ENCODE measurements around the gene MPI. TPM values are rescaled to one million over a fixed set of nuclear protein-coding genes. Genes with fewer than 3 reads are reported as not detected.

Gene MPI
- total RNA-seq, 1 experiment from 2014 or later = 30.8 TPM

DNA sequence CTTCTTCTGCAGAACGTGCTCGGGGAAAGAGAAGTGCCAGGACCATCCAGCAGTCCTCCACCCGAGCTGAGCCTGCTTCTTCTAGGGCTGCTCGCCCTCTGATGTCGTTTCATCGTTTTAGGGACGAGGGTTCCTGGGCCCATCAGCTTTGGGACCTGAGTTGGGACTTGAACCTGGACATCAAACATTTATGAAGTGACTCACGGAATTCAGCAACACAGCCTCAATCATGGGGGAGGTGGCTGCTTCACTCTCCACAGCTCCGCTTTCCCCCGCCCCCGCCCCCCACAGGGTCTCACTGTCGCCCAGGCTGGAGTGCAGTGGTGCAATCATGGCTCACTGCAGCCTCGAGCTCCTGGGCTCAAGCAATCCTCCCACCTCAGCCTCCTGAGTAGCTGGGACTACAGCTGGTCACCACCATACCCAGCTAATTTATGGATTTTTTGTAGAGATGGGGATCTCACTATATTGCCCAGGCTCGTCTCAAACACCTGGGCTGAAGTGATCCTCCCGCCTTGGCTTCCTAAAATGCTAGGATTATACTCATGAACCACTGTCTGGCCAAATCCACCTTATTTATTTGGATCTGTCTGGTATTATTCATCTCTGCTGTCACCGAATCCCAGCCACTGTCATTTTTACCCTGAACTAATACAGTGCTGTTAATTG, 16.0 kb upstream of the MPI start:
- peaks cover 12% of the 10 kb centered on the region for H3K36me3 Mint-ChIP-seq (ENCODE audit: insufficient read depth, unreplicated experiment)
- H3K4me3 Mint-ChIP-seq (ENCODE audit: unreplicated experiment) = peak overlapping the region; percentile 100
- ChIA-PET POLR2A (interaction anchor here (0.8 to 1.6 kb wide), 5 partner anchors 10 to 32 kb away, joined by 3 to 6 read pairs (median 3); partner anchors contain the start of gene FAM219B), CTCF (interaction anchor here (0.8 to 1.1 kb wide), 2 partner anchors 28 to 29 kb away, joined by 3 to 4 read pairs; no protein-coding TSS in a partner anchor)
- intact Hi-C loops (cut with micrococcal nuclease) = loop anchor here (1.0 kb wide), 1 partner anchor 32 kb away; no protein-coding TSS in a partner anchor
- no TSS peak for BruUV-seq (replicated peaks)
- no peaks in the 10 kb centered on the region for H3K27me3 Mint-ChIP-seq (ENCODE audit: insufficient read depth, unreplicated experiment)
- no peak for DNase-seq (ENCODE audit: unreplicated experiment)
- no peaks in the 10 kb centered on the region for H3K9me3 Mint-ChIP-seq (ENCODE audit: unreplicated experiment)
- peak overlapping the region; percentile 95 for H3K27ac Mint-ChIP-seq (ENCODE audit: low read depth, unreplicated experiment)
- peaks cover 27% of the 10 kb centered on the region for H3K4me1 Mint-ChIP-seq (ENCODE audit: insufficient read depth, unreplicated experiment)
- TF ChIP-seq, protein P1, sequence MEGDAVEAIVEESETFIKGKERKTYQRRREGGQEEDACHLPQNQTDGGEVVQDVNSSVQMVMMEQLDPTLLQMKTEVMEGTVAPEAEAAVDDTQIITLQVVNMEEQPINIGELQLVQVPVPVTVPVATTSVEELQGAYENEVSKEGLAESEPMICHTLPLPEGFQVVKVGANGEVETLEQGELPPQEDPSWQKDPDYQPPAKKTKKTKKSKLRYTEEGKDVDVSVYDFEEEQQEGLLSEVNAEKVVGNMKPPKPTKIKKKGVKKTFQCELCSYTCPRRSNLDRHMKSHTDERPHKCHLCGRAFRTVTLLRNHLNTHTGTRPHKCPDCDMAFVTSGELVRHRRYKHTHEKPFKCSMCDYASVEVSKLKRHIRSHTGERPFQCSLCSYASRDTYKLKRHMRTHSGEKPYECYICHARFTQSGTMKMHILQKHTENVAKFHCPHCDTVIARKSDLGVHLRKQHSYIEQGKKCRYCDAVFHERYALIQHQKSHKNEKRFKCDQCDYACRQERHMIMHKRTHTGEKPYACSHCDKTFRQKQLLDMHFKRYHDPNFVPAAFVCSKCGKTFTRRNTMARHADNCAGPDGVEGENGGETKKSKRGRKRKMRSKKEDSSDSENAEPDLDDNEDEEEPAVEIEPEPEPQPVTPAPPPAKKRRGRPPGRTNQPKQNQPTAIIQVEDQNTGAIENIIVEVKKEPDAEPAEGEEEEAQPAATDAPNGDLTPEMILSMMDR (IDR thresholded peaks at IDR 0.05; ENCODE audit: unreplicated experiment) = no peak

DNA sequence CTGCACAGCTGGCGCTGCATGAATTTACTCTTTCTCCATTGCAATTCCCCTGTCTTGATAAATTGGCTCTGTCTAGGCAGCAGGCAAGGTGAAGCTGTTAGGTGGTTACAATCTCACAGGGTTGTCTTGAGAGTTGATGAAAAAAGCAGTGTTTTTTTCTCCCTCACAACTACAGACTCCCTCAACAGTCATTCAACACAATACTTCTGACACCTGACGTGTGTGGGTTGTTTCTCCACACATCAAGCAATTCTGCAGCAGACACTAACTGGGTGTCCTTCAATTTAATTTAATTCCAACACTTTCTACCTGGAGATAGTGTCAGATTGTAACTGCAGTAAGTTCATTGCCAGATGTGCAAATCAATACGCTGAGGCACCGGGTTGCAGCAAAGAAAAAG, 11.6 kb upstream of the MPI start:
- H3K4me1 Mint-ChIP-seq (ENCODE audit: insufficient read depth, unreplicated experiment) = no peaks in the 10 kb centered on the region
- H3K27ac Mint-ChIP-seq (ENCODE audit: low read depth, unreplicated experiment) = no peak overlapping the region
- H3K36me3 Mint-ChIP-seq (ENCODE audit: insufficient read depth, unreplicated experiment) = no peaks in the 10 kb centered on the region
- intact Hi-C loops (cut with micrococcal nuclease) = no loop called here
- TF ChIP-seq, protein P1 (IDR thresholded peaks at IDR 0.05; ENCODE audit: unreplicated experiment) = no peak
- POLR2A ChIA-PET = no interaction called here
- DNase-seq (ENCODE audit: unreplicated experiment) = no peak
- no peaks in the 10 kb centered on the region for H3K27me3 Mint-ChIP-seq (ENCODE audit: insufficient read depth, unreplicated experiment)
- CTCF ChIA-PET = interaction anchor here (2.7 kb wide), 1 partner anchor 23 kb away, joined by 13 read pairs; no protein-coding TSS in a partner anchor
- BruUV-seq (replicated peaks) = no TSS peak
- no peaks in the 10 kb centered on the region for H3K9me3 Mint-ChIP-seq (ENCODE audit: unreplicated experiment)
- H3K4me3 Mint-ChIP-seq (ENCODE audit: unreplicated experiment) = no peak overlapping the region

DNA sequence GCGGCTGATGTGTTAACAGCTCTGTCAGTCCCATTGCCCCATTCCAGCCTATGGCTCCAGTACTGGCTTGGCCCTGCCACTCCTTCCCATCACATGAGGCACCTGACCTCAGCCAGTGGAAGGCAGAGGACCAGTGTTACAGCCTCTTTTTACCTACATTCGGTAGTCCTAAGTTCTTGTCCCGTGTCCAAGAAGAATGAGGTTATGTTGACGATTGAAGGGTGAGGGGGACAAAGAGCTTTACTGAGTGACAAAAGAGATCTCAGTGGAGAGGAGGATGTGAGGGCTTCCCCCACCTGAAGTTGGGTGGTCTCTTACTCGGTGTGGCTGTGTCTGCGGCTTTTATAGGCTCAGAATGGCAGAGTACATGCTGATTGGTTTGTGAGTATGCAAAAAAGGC, 7.3 kb upstream of the MPI start:
- Mint-ChIP-seq H3K27ac (ENCODE audit: low read depth, unreplicated experiment) (no peak overlapping the region), H3K9me3 (ENCODE audit: unreplicated experiment) (no peaks in the 10 kb centered on the region), H3K4me1 (ENCODE audit: insufficient read depth, unreplicated experiment) (peaks cover 7% of the 10 kb centered on the region), H3K27me3 (ENCODE audit: insufficient read depth, unreplicated experiment) (no peaks in the 10 kb centered on the region), H3K4me3 (ENCODE audit: unreplicated experiment) (no peak overlapping the region), H3K36me3 (ENCODE audit: insufficient read depth, unreplicated experiment) (no peaks in the 10 kb centered on the region)
- BruUV-seq (replicated peaks) = no TSS peak
- TF ChIP-seq, protein P1 (IDR thresholded peaks at IDR 0.05; ENCODE audit: unreplicated experiment) = no peak
- intact Hi-C loops (cut with micrococcal nuclease) = no loop called here
- ChIA-PET CTCF (interaction anchor here (0.7 to 3.1 kb wide), 4 partner anchors 9 to 111 kb away, joined by 3 to 13 read pairs (median 6); no protein-coding TSS in a partner anchor), POLR2A (no interaction called here)
- DNase-seq (ENCODE audit: unreplicated experiment) = no peak

DNA sequence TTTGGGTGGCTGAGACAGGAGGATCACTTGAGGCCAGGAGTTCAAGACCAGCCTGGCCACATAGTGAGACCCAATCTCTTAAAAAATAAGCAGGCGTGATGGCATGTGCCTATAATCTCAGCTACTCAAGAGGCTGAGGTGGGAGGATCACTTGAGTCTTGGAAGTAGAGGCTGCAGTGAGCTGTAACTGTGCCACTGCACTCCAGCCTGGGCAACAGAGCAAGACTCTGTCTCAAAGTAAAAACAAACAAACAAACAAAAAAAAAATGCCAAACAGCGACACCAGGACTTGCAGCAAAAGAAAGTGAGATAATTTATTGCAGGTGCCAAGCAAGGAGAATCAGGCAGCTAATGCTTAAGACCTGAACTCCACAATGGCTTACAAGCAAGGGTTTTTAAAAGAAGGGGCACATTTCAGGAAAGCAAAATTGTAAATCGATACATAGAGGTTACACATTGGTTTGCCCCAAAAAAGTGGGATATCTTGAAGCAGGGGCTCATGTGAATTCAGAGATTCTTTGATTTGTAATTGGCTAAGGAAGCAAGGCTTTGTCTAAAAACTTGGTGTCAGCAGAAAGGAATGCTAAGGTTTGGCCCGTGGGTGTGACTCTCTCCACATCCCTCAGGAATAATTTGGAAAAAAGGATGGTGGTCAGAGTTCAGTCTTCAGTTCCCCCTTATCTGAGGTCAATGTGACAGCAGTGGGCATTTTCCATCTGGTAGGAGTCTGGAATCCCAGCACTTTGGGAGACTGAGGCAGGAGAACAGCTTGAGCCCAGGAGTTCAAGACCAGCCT, 5.2 kb upstream of the MPI start:
- Mint-ChIP-seq H3K4me1 (ENCODE audit: insufficient read depth, unreplicated experiment) (peaks cover 13% of the 10 kb centered on the region), H3K36me3 (ENCODE audit: insufficient read depth, unreplicated experiment) (no peaks in the 10 kb centered on the region), H3K27ac (ENCODE audit: low read depth, unreplicated experiment) (no peak overlapping the region), H3K9me3 (ENCODE audit: unreplicated experiment) (no peaks in the 10 kb centered on the region), H3K4me3 (ENCODE audit: unreplicated experiment) (no peak overlapping the region), H3K27me3 (ENCODE audit: insufficient read depth, unreplicated experiment) (no peaks in the 10 kb centered on the region)
- POLR2A ChIA-PET = interaction anchor here (0.7 to 1.9 kb wide), 5 partner anchors 9 to 28 kb away, joined by 3 to 6 read pairs (median 5); partner anchors contain the start of gene FAM219B
- BruUV-seq (replicated peaks) = no TSS peak
- DNase-seq (ENCODE audit: unreplicated experiment) = no peak
- CTCF ChIA-PET = interaction anchor here (0.6 to 3.1 kb wide), 7 partner anchors 17 to 562 kb away, joined by 3 to 13 read pairs (median 4); no protein-coding TSS in a partner anchor
- intact Hi-C loops (cut with micrococcal nuclease) = no loop called here
- TF ChIP-seq, protein P1 (IDR thresholded peaks at IDR 0.05; ENCODE audit: unreplicated experiment) = no peak
